GM23248 (cell line): Measurements from ENCODE around the gene TRAPPC3.

Experiments used
- EZH2 ChIP-seq: fragments of 200-600 bp; sonication (generic); IDR thresholded peaks from 2 replicates; pipeline ENCODE4 v1.6.1; 2018; ENCODE audit warnings: antibody characterized with exemption, mild to moderate bottlenecking; ENCODE audit not compliant: insufficient read depth, poor library complexity, severe bottlenecking
- EZH2phosphoT487 ChIP-seq: fragments of 200-600 bp; sonication (generic); IDR thresholded peaks from 2 replicates; pipeline ENCODE4 v1.6.1; 2018; ENCODE audit warnings: antibody characterized with exemption, moderate library complexity, mild to moderate bottlenecking, low read depth; ENCODE audit not compliant: insufficient read depth

- TF ChIP-seq EZH2 (no peak), EZH2phosphoT487 (no peak)
Observed at GRCh38 chr1:36107394-36107793, 41.9 kb downstream of the TRAPPC3 start.
